Lung (tissue), 12 donors: Measurements from ENCODE around the gene NOS3. TPM values are rescaled to one million over a fixed set of nuclear protein-coding genes. Genes with fewer than 3 reads are reported as not detected.

ENCODE experiments used
- ATAC-seq: fragments of 200-7000 bp; cut with Tn5 transposase; one replicate; pipeline ENCODE4 v1.9.1; 2020; ENCODE audit warnings: moderate number of reproducible peaks; ENCODE audit not compliant: insufficient read depth, low FRiP score
- DNase-seq, 3 donors: peaks; one replicate each; pipeline ENCODE4 v3.0.0-alpha.2; 2013 to 2017
- H3K27ac ChIP-seq, 2 donors: one replicate each; pipeline ENCODE4 v1.5.1; 2013; ENCODE audit warnings: mild to moderate bottlenecking in 2 of 2, moderate library complexity in 2 of 2, control low read depth in 1 of 2, inconsistent platforms in 1 of 2, low read depth in 1 of 2, low read length in 1 of 2
- H3K27me3 ChIP-seq, 3 donors: one replicate each; pipeline ENCODE4 v1.5.1; 2013; ENCODE audit warnings: low read length in 2 of 3; ENCODE audit not compliant: control insufficient read depth in 3 of 3, insufficient read depth in 3 of 3
- H3K36me3 ChIP-seq, 4 donors: one replicate each; pipeline ENCODE4 v1.5.1; 2013; ENCODE audit warnings: low read length in 4 of 4, mild to moderate bottlenecking in 1 of 4, moderate library complexity in 1 of 4; ENCODE audit not compliant: control insufficient read depth in 4 of 4, insufficient read depth in 4 of 4
- H3K4me1 ChIP-seq, 5 donors: one replicate each; pipeline ENCODE4 v1.5.1; 2013; ENCODE audit warnings: low read length in 5 of 5, mild to moderate bottlenecking in 2 of 5, moderate library complexity in 1 of 5; ENCODE audit not compliant: control insufficient read depth in 5 of 5, insufficient read depth in 5 of 5
- H3K4me3 ChIP-seq: one replicate; pipeline ENCODE4 v1.5.1; 2013; ENCODE audit warnings: mild to moderate bottlenecking, control low read depth, moderate library complexity
- H3K9ac ChIP-seq, 2 donors: one replicate each; pipeline ENCODE4 v1.5.1; 2013; ENCODE audit warnings: low read length in 2 of 2, control low read depth in 1 of 2; ENCODE audit not compliant: insufficient read depth in 1 of 2
- H3K9me3 ChIP-seq, 4 donors: one replicate each; pipeline ENCODE4 v1.5.1; 2013; ENCODE audit warnings: low read length in 3 of 4, mild to moderate bottlenecking in 1 of 4, moderate library complexity in 1 of 4; ENCODE audit not compliant: control insufficient read depth in 4 of 4, insufficient read depth in 3 of 4
- CTCF ChIP-seq: IDR thresholded peaks from 2 replicates; pipeline ENCODE4 v1.5.1; 2012; ENCODE audit warnings: mild to moderate bottlenecking; ENCODE audit errors: control extremely low read depth, extremely low read depth
- WGBS, 2 donors: extraction: QIAGEN DNeasy Blood & Tissue Kit; methylation state at CpG; one replicate each; pipeline ENCODE4 v1.1.7; 2013; 5-methylcytosine and 5-hydroxymethylcytosine counted together
- polyA plus RNA-seq, 2 donors: library from polyadenylated mRNA; stranded (reverse); fragments of 200-250 nt; gene quantifications; one replicate each; pipeline ENCODE4 v1.2.1, GENCODE V29; 2013
- total RNA-seq, 2 donors: library from RNA; depleted of rRNA in 1 of 2; stranded (reverse); fragments of >200 nt in 1 of 2; gene quantifications; one replicate each; pipeline ENCODE4 v1.2.1, GENCODE V29; 2014 to 2021
- donor health status: control.
- donor health status: control.
- donor health status: Bipolar disorder and iron deficiency.
- donor health status: healthy.
- donor health status: DM: yes; HTN: yes; CAD: no.

NOS3 gene
- total and polyA plus RNA-seq, 4 donors = 9.3 to 31.0 (median 11.9) TPM

- peaks cover 0 to 12% (median 3%) of the 10 kb centered on the region in 4 donors for H3K36me3 ChIP-seq
- DNase-seq = no peak
- no peak for ATAC-seq
These were observed 55.1 kb downstream of the NOS3 start for GRCh38 chr7:151045967-151046366.

GRCh38 chr7:151046603-151047573 lies 56.1 kb downstream of the NOS3 start:
- H3K27me3 ChIP-seq = peaks cover 0 to 5% (median 0%) of the 10 kb centered on the region in 3 donors
- ATAC-seq (no peak), DNase-seq (peak; percentile 91 to 95 (median 92))
- TF ChIP-seq CTCF = no peak
- H3K36me3 ChIP-seq = peaks cover 0 to 11% (median 3%) of the 10 kb centered on the region in 4 donors
- WGBS, 2 donors = 47 to 49% methylated on average over 14 of the region's 14 CpGs
- no peak overlapping the region for H3K4me3 ChIP-seq
- no peak overlapping the region for H3K9ac ChIP-seq
- no peak overlapping the region for H3K27ac ChIP-seq
- H3K9me3 ChIP-seq = peaks cover 0 to 2% (median 0%) of the 10 kb centered on the region in 4 donors
- H3K4me1 ChIP-seq = peaks cover 0 to 26% (median 5%) of the 10 kb centered on the region in 5 donors

More at GRCh38 chr7:151045967-151046366, 55.1 kb downstream of the NOS3 start:
- Histone ChIP-seq H3K9ac (no peak overlapping the region), H3K4me3 (no peak overlapping the region), H3K27me3 (peaks cover 0 to 5% (median 0%) of the 10 kb centered on the region in 3 donors), H3K27ac (no peak overlapping the region), H3K4me1 (peaks cover 0 to 26% (median 2%) of the 10 kb centered on the region in 5 donors), H3K9me3 (peaks cover 0 to 2% (median 0%) of the 10 kb centered on the region in 4 donors)
- 89 to 94% methylated on average over 9 of the region's 9 CpGs for WGBS, 2 donors
- TF ChIP-seq CTCF = no peak

- DNase-seq = no peak
- no peak for TF ChIP-seq CTCF
These were observed 57.4 kb downstream of the NOS3 start, which contains the start of gene ASIC3 for GRCh38 chr7:151047976-151048815. TSS of gene ASIC3 (plus strand) at chr7:151048531. CDS start at chr7:151048886, 355 bp downstream.

More at GRCh38 chr7:151047976-151048815, 57.4 kb downstream of the NOS3 start, which contains the start of gene ASIC3:
- Histone ChIP-seq H3K9ac (no peak within 1 kb of the TSS), H3K4me1 (peaks cover 0 to 26% (median 5%) of the 10 kb centered on the region in 5 donors), H3K27me3 (peaks cover 0 to 5% (median 0%) of the 10 kb centered on the region in 3 donors), H3K27ac (no peak within 1 kb of the TSS), H3K36me3 (peaks cover 0 to 9% (median 1%) of the 10 kb centered on the region in 4 donors), H3K4me3 (no peak within 1 kb of the TSS), H3K9me3 (peaks cover 0 to 2% (median 0%) of the 10 kb centered on the region in 4 donors)
- WGBS, 2 donors = 81 to 85% methylated on average over 22 of the region's 22 CpGs
- no peak for ATAC-seq
